NB4 (cell line): ENCODE data around the gene AFAP1.

ENCODE experiments used
- DNase-seq: peaks from one replicate; pipeline ENCODE4 v3.0.0; 2010; ENCODE audit warnings: low read depth
- H3K4me3 ChIP-seq: one replicate; pipeline ENCODE4 v1.5.1; 2011; ENCODE audit warnings: mild to moderate bottlenecking, low read depth, low read length, moderate library complexity
- CTCF ChIP-seq: IDR thresholded peaks from one replicate; pipeline ENCODE4 v1.5.1; 2012; ENCODE audit warnings: low read depth, low read length
- MAX ChIP-seq: IDR thresholded peaks from 2 replicates; pipeline ENCODE4 v1.6.1; 2011; ENCODE audit warnings: low read depth, low read length
- MYC ChIP-seq: IDR thresholded peaks from 2 replicates; pipeline ENCODE4 v1.6.1; 2011; ENCODE audit warnings: low read depth, low read length
- POLR2A ChIP-seq: IDR thresholded peaks from 2 replicates; pipeline ENCODE4 v1.6.1; 2011; ENCODE audit warnings: mild to moderate bottlenecking; ENCODE audit not compliant: insufficient read length; ENCODE audit errors: extremely low read depth

The AFAP1 gene

GRCh38 chr4:7760706-7761105, 179.0 kb downstream of the AFAP1 start:
- DNase-seq, result no peak
- no peak overlapping the region for H3K4me3 ChIP-seq
- TF ChIP-seq MYC, result no peak
- TF ChIP-seq CTCF, result no peak
- no peak for TF ChIP-seq POLR2A
- no peak for TF ChIP-seq MAX

GRCh38 chr4:7760228-7760627, 179.4 kb downstream of the AFAP1 start:
- H3K4me3 ChIP-seq, result no peak overlapping the region
- DNase-seq, result no peak
- TF ChIP-seq MAX (no peak), CTCF (no peak), POLR2A (no peak), MYC (no peak)

DNA sequence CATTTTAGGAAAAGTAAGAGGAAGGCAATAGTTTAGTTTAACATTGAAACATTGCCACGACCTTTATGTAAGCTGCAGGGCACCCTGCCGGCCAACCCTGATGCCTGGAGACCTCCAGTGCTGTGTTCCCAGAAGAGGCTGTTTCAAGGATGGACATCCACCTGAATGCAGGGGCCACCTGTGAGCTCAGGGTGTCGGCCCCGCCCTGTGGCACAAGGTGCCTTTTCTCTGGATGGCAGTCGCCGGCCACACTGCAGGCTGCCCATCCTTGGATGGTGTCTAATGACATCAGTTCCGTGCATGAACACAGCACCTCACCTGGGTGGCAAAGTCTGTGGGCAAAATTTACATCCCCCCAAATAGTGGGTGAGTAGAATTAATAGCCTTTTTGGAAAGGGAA, 180.0 kb downstream of the AFAP1 start:
- no peak for DNase-seq
- TF ChIP-seq CTCF, result no peak
- TF ChIP-seq POLR2A, result no peak
- no peak for TF ChIP-seq MYC
- TF ChIP-seq MAX, result no peak
- H3K4me3 ChIP-seq, result peak overlapping the region; percentile 41

GRCh38 chr4:7759216-7759615, 180.4 kb downstream of the AFAP1 start:
- DNase-seq, result peak; percentile 60
- H3K4me3 ChIP-seq, result peak overlapping the region; percentile 41
- TF ChIP-seq MAX (no peak; the same call in 1 of the 2 replicates), MYC (peak; percentile 16; the same call in 1 of the 2 replicates), CTCF (no peak), POLR2A (no peak)

- TF ChIP-seq POLR2A, result no peak
- no peak for TF ChIP-seq MAX
- TF ChIP-seq CTCF, result no peak
- TF ChIP-seq MYC, result no peak
- no peak overlapping the region for H3K4me3 ChIP-seq
- DNase-seq, result no peak
Observed at GRCh38 chr4:7758476-7758875, 181.2 kb downstream of the AFAP1 start.
